ENCODE measurements around the gene NDFIP2. TPM values are rescaled to one million over a fixed set of nuclear protein-coding genes. Genes with fewer than 3 reads are reported as not detected.

Gene NDFIP2
- total and polyA plus RNA-seq, 2 experiments from 2014 or later, result 28.3 to 28.7 TPM

DNA sequence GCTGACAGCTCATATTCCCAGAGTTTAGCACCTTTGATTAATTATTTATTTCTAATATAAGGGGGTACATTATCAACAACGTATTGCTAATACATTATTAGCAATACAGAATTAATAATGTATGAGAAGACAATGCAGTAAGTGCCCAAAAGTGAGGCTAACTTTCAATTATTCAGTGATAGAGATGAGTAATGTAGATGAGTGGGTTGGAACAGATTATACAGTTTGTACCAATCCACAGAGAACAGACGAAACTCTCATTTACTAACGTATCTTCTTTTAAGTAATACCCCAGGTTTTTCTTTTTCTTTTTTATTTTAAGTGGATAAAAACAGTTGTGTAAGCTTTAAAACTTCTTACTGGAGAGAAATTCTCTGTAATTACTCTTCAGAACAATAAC lies 38.2 kb upstream of the NDFIP2 start:
- Histone ChIP-seq H3K27me3 (ENCODE audit: insufficient read depth) (no peaks in the 10 kb centered on the region), H3F3A (replicated peaks; ENCODE audit: low read depth) (no peaks in the 10 kb centered on the region), H2AFZ (no peak overlapping the region), H3K36me3 (ENCODE audit: insufficient read depth) (no peaks in the 10 kb centered on the region), H3K4me1 (ENCODE audit: insufficient read depth) (peaks cover 4% of the 10 kb centered on the region; the same call in 1 of the 2 replicates), H3K9me2 (ENCODE audit: insufficient read depth) (no peaks in the 10 kb centered on the region), H3K27ac (ENCODE audit: low read depth) (no peak overlapping the region), H4K20me1 (replicated peaks; ENCODE audit: insufficient read depth) (no peaks in the 10 kb centered on the region), H3K4me3 (no peak overlapping the region), H3K4me2 (no peak overlapping the region), H3K79me2 (replicated peaks; ENCODE audit: insufficient read depth) (no peaks in the 10 kb centered on the region)
- Mint-ChIP-seq H3K27ac (no peak overlapping the region), H3K9me3 (no peaks in the 10 kb centered on the region), H3K36me3 (ENCODE audit: low read depth) (no peaks in the 10 kb centered on the region), H3K4me3 (no peak overlapping the region), H3K4me1 (peaks cover 25% of the 10 kb centered on the region), H3K27me3 (ENCODE audit: insufficient read depth, low read depth, poor library complexity) (peaks cover 9% of the 10 kb centered on the region)
- TF ChIP-seq, protein P1, sequence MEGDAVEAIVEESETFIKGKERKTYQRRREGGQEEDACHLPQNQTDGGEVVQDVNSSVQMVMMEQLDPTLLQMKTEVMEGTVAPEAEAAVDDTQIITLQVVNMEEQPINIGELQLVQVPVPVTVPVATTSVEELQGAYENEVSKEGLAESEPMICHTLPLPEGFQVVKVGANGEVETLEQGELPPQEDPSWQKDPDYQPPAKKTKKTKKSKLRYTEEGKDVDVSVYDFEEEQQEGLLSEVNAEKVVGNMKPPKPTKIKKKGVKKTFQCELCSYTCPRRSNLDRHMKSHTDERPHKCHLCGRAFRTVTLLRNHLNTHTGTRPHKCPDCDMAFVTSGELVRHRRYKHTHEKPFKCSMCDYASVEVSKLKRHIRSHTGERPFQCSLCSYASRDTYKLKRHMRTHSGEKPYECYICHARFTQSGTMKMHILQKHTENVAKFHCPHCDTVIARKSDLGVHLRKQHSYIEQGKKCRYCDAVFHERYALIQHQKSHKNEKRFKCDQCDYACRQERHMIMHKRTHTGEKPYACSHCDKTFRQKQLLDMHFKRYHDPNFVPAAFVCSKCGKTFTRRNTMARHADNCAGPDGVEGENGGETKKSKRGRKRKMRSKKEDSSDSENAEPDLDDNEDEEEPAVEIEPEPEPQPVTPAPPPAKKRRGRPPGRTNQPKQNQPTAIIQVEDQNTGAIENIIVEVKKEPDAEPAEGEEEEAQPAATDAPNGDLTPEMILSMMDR (conservative IDR thresholded peaks at IDR 0.05; ENCODE audit: low read depth in 2 of 2), result no peak
- TF ChIP-seq ZNF331 (CRISPR knock-in tag; IDR thresholded peaks at IDR 0.05; ENCODE audit: low read depth) (no peak), CREB1 (CRISPR knock-in tag; IDR thresholded peaks at IDR 0.05; ENCODE audit: low read depth) (no peak), STAT1 (IDR thresholded peaks at IDR 0.05; ENCODE audit: unreplicated experiment) (no peak), NANOG (IDR thresholded peaks at IDR 0.05; ENCODE audit: borderline replicate concordance) (no peak), EZH2 (IDR thresholded peaks at IDR 0.05; ENCODE audit: low read depth, unreplicated experiment) (no peak), ZNF114 (CRISPR knock-in tag; IDR thresholded peaks at IDR 0.05) (no peak), POLR2AphosphoS5 (IDR thresholded peaks at IDR 0.05; ENCODE audit: low read depth) (no peak), EZH2phosphoT487 (IDR thresholded peaks at IDR 0.05; ENCODE audit: unreplicated experiment) (no peak), JUNB (IDR thresholded peaks at IDR 0.05; ENCODE audit: unreplicated experiment) (no peak)
- TF ChIP-seq, protein P2, sequence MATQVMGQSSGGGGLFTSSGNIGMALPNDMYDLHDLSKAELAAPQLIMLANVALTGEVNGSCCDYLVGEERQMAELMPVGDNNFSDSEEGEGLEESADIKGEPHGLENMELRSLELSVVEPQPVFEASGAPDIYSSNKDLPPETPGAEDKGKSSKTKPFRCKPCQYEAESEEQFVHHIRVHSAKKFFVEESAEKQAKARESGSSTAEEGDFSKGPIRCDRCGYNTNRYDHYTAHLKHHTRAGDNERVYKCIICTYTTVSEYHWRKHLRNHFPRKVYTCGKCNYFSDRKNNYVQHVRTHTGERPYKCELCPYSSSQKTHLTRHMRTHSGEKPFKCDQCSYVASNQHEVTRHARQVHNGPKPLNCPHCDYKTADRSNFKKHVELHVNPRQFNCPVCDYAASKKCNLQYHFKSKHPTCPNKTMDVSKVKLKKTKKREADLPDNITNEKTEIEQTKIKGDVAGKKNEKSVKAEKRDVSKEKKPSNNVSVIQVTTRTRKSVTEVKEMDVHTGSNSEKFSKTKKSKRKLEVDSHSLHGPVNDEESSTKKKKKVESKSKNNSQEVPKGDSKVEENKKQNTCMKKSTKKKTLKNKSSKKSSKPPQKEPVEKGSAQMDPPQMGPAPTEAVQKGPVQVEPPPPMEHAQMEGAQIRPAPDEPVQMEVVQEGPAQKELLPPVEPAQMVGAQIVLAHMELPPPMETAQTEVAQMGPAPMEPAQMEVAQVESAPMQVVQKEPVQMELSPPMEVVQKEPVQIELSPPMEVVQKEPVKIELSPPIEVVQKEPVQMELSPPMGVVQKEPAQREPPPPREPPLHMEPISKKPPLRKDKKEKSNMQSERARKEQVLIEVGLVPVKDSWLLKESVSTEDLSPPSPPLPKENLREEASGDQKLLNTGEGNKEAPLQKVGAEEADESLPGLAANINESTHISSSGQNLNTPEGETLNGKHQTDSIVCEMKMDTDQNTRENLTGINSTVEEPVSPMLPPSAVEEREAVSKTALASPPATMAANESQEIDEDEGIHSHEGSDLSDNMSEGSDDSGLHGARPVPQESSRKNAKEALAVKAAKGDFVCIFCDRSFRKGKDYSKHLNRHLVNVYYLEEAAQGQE (IDR thresholded peaks at IDR 0.05; ENCODE audit: unreplicated experiment), result no peak
- TF ChIP-seq, protein P3, sequence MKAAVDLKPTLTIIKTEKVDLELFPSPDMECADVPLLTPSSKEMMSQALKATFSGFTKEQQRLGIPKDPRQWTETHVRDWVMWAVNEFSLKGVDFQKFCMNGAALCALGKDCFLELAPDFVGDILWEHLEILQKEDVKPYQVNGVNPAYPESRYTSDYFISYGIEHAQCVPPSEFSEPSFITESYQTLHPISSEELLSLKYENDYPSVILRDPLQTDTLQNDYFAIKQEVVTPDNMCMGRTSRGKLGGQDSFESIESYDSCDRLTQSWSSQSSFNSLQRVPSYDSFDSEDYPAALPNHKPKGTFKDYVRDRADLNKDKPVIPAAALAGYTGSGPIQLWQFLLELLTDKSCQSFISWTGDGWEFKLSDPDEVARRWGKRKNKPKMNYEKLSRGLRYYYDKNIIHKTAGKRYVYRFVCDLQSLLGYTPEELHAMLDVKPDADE (IDR thresholded peaks at IDR 0.05), result no peak
- TF ChIP-seq, protein P4, sequence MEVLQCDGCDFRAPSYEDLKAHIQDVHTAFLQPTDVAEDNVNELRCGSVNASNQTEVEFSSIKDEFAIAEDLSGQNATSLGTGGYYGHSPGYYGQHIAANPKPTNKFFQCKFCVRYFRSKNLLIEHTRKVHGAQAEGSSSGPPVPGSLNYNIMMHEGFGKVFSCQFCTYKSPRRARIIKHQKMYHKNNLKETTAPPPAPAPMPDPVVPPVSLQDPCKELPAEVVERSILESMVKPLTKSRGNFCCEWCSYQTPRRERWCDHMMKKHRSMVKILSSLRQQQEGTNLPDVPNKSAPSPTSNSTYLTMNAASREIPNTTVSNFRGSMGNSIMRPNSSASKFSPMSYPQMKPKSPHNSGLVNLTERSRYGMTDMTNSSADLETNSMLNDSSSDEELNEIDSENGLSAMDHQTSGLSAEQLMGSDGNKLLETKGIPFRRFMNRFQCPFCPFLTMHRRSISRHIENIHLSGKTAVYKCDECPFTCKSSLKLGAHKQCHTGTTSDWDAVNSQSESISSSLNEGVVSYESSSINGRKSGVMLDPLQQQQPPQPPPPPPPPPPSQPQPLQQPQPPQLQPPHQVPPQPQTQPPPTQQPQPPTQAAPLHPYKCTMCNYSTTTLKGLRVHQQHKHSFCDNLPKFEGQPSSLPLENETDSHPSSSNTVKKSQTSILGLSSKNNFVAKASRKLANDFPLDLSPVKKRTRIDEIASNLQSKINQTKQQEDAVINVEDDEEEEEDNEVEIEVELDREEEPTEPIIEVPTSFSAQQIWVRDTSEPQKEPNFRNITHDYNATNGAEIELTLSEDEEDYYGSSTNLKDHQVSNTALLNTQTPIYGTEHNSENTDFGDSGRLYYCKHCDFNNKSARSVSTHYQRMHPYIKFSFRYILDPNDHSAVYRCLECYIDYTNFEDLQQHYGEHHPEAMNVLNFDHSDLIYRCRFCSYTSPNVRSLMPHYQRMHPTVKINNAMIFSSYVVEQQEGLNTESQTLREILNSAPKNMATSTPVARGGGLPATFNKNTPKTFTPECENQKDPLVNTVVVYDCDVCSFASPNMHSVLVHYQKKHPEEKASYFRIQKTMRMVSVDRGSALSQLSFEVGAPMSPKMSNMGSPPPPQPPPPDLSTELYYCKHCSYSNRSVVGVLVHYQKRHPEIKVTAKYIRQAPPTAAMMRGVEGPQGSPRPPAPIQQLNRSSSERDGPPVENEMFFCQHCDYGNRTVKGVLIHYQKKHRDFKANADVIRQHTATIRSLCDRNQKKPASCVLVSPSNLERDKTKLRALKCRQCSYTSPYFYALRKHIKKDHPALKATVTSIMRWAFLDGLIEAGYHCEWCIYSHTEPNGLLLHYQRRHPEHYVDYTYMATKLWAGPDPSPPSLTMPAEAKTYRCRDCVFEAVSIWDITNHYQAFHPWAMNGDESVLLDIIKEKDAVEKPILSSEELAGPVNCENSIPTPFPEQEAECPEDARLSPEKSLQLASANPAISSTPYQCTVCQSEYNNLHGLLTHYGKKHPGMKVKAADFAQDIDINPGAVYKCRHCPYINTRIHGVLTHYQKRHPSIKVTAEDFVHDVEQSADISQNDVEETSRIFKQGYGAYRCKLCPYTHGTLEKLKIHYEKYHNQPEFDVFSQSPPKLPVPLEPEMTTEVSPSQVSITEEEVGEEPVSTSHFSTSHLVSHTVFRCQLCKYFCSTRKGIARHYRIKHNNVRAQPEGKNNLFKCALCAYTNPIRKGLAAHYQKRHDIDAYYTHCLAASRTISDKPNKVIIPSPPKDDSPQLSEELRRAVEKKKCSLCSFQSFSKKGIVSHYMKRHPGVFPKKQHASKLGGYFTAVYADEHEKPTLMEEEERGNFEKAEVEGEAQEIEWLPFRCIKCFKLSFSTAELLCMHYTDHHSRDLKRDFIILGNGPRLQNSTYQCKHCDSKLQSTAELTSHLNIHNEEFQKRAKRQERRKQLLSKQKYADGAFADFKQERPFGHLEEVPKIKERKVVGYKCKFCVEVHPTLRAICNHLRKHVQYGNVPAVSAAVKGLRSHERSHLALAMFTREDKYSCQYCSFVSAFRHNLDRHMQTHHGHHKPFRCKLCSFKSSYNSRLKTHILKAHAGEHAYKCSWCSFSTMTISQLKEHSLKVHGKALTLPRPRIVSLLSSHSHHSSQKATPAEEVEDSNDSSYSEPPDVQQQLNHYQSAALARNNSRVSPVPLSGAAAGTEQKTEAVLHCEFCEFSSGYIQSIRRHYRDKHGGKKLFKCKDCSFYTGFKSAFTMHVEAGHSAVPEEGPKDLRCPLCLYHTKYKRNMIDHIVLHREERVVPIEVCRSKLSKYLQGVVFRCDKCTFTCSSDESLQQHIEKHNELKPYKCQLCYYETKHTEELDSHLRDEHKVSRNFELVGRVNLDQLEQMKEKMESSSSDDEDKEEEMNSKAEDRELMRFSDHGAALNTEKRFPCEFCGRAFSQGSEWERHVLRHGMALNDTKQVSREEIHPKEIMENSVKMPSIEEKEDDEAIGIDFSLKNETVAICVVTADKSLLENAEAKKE (CRISPR knock-in tag; IDR thresholded peaks at IDR 0.05), result no peak
- no peak for DNase-seq (ENCODE audit: low spot score)
- no peak for ATAC-seq

All from GM23338 (cell line).